GM18868 (cell line): Measurements from ENCODE around the gene TEAD2.
"Not testable (repeated sequence)": the region's sequence is repeated elsewhere in the genome, so short reads cannot be mapped to it uniquely, and the experiment has no call there.

Experiments used
- ATAC-seq: cut with Tn5 transposase; IDR thresholded peaks from one replicate; pipeline ENCODE4 v1.9.1; 2021; ENCODE audit warnings: mild to moderate bottlenecking, moderate library complexity; ENCODE audit not compliant: unreplicated experiment

TEAD2 gene

GRCh38 chr19:49333811-49334288 lies 28.4 kb downstream of the TEAD2 start:
- peak; percentile 65 for ATAC-seq

GRCh38 chr19:49333418-49333805 lies 28.8 kb downstream of the TEAD2 start:
- ATAC-seq = no peak

- ATAC-seq = not testable (repeated sequence)
Measured at GRCh38 chr19:49332691-49333417, 29.4 kb downstream of the TEAD2 start.

- ATAC-seq = peak; percentile 36
Measured at GRCh38 chr19:49331616-49332055, 30.6 kb downstream of the TEAD2 start.

- ATAC-seq = not testable (repeated sequence)
Measured at GRCh38 chr19:49331187-49331586, 31.0 kb downstream of the TEAD2 start.

GRCh38 chr19:49328741-49329140 lies 33.5 kb downstream of the TEAD2 start:
- no peak for ATAC-seq

- no peak for ATAC-seq
Measured at GRCh38 chr19:49327878-49328544, 34.2 kb downstream of the TEAD2 start.

GRCh38 chr19:49326165-49326704 lies 36.0 kb downstream of the TEAD2 start:
- ATAC-seq = no peak

GRCh38 chr19:49325756-49326155 lies 36.5 kb downstream of the TEAD2 start:
- not testable (repeated sequence) for ATAC-seq

- no peak for ATAC-seq
Measured at GRCh38 chr19:49324801-49325576, 37.2 kb downstream of the TEAD2 start, which contains the start of gene SLC6A16. TSS of gene SLC6A16 (minus strand) at chr19:49325191. CDS start at chr19:49311347, 13,844 bp downstream.

- no peak for ATAC-seq
Measured at GRCh38 chr19:49318296-49318695, 43.9 kb downstream of the TEAD2 start.

GRCh38 chr19:49316284-49316683 lies 45.9 kb downstream of the TEAD2 start:
- no peak for ATAC-seq

GRCh38 chr19:49315111-49315510 lies 47.1 kb downstream of the TEAD2 start:
- no peak for ATAC-seq

GRCh38 chr19:49309087-49309486 lies 53.1 kb downstream of the TEAD2 start:
- no peak for ATAC-seq

- not testable (repeated sequence) for ATAC-seq
Measured at GRCh38 chr19:49306734-49307133, 55.5 kb downstream of the TEAD2 start.

GRCh38 chr19:49301866-49302252 lies 60.4 kb downstream of the TEAD2 start:
- no peak for ATAC-seq

- no peak for ATAC-seq
Measured at GRCh38 chr19:49301165-49301865, 60.9 kb downstream of the TEAD2 start.

GRCh38 chr19:49298653-49299052 lies 63.6 kb downstream of the TEAD2 start:
- not testable (repeated sequence) for ATAC-seq

GRCh38 chr19:49297403-49297802 lies 64.8 kb downstream of the TEAD2 start:
- ATAC-seq = no peak

GRCh38 chr19:49295208-49295880 lies 66.9 kb downstream of the TEAD2 start:
- ATAC-seq = no peak
